H1 (cell line): ENCODE measurements around the gene CPED1.

Experiments
- ATF2 ChIP-seq: IDR thresholded peaks from 2 replicates; pipeline ENCODE4 v1.6.1; 2012; ENCODE audit warnings: low read length, inconsistent platforms
- ATF3 ChIP-seq: IDR thresholded peaks from 2 replicates; pipeline ENCODE4 v1.6.1; 2011; ENCODE audit warnings: low read depth, mild to moderate bottlenecking, low read length; ENCODE audit not compliant: insufficient read depth
- CHD7 ChIP-seq: fragments of 300-600 bp; sonication (generic); IDR thresholded peaks from 2 replicates; pipeline ENCODE4 v1.7.1; 2012; ENCODE audit warnings: low read length, moderate library complexity, mild to moderate bottlenecking, inconsistent platforms; ENCODE audit not compliant: insufficient replicate concordance
- CTCF ChIP-seq, 3 experiments: IDR thresholded peaks; 1 replicate in 2 of 3; 2 replicates in 1 of 3; pipeline versions ENCODE4 v1.5.1 to v1.6.1; 2011; ENCODE audit warnings: low read length in 3 of 3, mild to moderate bottlenecking in 3 of 3, inconsistent platforms in 2 of 3, low read depth in 1 of 3, moderate library complexity in 1 of 3; ENCODE audit not compliant: insufficient read depth in 1 of 3; ENCODE audit errors: control extremely low read depth in 1 of 3
- FOSL1 ChIP-seq: IDR thresholded peaks from 2 replicates; pipeline ENCODE4 v1.6.1; 2011; ENCODE audit warnings: mild to moderate bottlenecking, low read depth, low read length, moderate library complexity; ENCODE audit not compliant: insufficient read depth
- GABPA ChIP-seq: IDR thresholded peaks from 2 replicates; pipeline ENCODE4 v1.6.1; 2011; ENCODE audit warnings: mild to moderate bottlenecking, low read length, moderate library complexity, borderline replicate concordance; ENCODE audit not compliant: insufficient read depth
- MAFK ChIP-seq: IDR thresholded peaks from 2 replicates; pipeline ENCODE4 v1.6.1; 2012; ENCODE audit warnings: low read depth, mild to moderate bottlenecking, improper control_type of control experiment, low read length
- POLR2AphosphoS5 ChIP-seq: IDR thresholded peaks from 2 replicates; pipeline ENCODE4 v1.6.1; 2011; ENCODE audit warnings: low read depth, low read length
- RAD21 ChIP-seq, 2 experiments: IDR thresholded peaks in 1 of 2; conservative IDR thresholded peaks in 1 of 2; 2 replicates each; pipeline ENCODE4 v1.6.1; 2011; ENCODE audit warnings: low read depth in 2 of 2, low read length in 2 of 2, improper control_type of control experiment in 1 of 2, inconsistent platforms in 1 of 2, mild to moderate bottlenecking in 1 of 2, moderate library complexity in 1 of 2
- USF2 ChIP-seq: IDR thresholded peaks from 2 replicates; pipeline ENCODE4 v1.6.1; 2011; ENCODE audit warnings: low read length, improper control_type of control experiment
- YY1 ChIP-seq: IDR thresholded peaks from 2 replicates; pipeline ENCODE4 v1.6.1; 2011; ENCODE audit warnings: low read depth, mild to moderate bottlenecking, low read length

- TF ChIP-seq RAD21 (IDR thresholded peaks at IDR 0.05 in 1 of 2, conservative IDR thresholded peaks at IDR 0.05 in 1 of 2; ENCODE audit: low read depth in 2 of 2, low read length in 2 of 2) (no peak), GABPA (no peak), CTCF (IDR thresholded peaks at IDR 0.05; ENCODE audit: control extremely low read depth in 1 of 3, insufficient read depth in 1 of 3, low read depth in 1 of 3, low read length in 3 of 3) (no peak), USF2 (no peak), POLR2AphosphoS5 (no peak), ATF3 (no peak), YY1 (no peak), FOSL1 (no peak), CHD7 (no peak), MAFK (no peak), ATF2 (no peak)
These were observed 240.3 kb downstream of the CPED1 start for GRCh38 chr7:121228779-121229178.
